ENCODE measurements around the gene MAL. TPM values are rescaled to one million over a fixed set of nuclear protein-coding genes. Genes with fewer than 3 reads are reported as not detected.

MAL gene
- total RNA-seq, 1 experiment from 2014 or later: not detected

DNA sequence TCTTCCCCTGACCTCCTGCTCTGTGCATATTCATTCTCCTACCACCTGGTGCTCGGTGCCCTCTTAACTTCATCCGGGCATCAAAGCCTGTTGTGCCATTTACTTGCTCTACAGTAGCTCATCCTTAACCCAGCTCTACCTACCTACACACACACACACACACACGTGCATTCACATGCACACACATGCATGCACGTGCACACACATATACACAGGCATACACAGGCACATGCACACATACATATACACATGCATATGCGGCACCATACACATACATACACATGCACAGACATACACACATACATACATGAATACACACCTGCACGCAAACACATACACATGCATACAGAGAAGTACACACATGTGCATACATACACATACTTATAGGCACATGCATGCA lies 14.5 kb downstream of the MAL start:
- in situ Hi-C loops (cut with HindIII; ENCODE audit: low pct_unique_long_range_greater_than_20kb, low sequenced_read_pairs): no loop called here
- no peak for DNase-seq (ENCODE audit: low read depth, low spot score)

DNA sequence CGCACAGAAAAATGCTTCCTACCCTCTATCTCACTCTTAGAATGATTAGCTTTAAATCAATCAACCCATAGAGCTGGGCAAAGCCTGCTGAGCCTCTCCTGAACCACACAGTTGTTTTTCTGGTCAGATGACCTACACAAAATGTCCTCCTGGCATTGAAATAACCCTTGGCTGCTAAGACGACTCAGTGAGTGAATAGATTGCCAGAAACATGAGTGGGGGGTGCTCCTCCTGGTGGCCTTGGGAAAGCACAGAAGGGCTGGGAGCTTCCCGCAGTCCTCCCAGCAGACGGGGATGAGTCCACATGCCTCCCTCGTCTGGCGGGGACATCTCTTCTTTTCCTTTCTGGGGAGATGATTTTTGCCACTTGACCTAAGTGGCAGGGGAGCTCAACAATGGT lies 14.9 kb downstream of the MAL start:
- DNase-seq (ENCODE audit: low read depth, low spot score): no peak
- in situ Hi-C loops (cut with HindIII; ENCODE audit: low pct_unique_long_range_greater_than_20kb, low sequenced_read_pairs): no loop called here

- peak; percentile 58 for DNase-seq (ENCODE audit: low read depth, low spot score)
- in situ Hi-C loops (cut with HindIII; ENCODE audit: low pct_unique_long_range_greater_than_20kb, low sequenced_read_pairs): no loop called here
Observed at GRCh38 chr2:95041060-95041823, 15.7 kb downstream of the MAL start.

DNA sequence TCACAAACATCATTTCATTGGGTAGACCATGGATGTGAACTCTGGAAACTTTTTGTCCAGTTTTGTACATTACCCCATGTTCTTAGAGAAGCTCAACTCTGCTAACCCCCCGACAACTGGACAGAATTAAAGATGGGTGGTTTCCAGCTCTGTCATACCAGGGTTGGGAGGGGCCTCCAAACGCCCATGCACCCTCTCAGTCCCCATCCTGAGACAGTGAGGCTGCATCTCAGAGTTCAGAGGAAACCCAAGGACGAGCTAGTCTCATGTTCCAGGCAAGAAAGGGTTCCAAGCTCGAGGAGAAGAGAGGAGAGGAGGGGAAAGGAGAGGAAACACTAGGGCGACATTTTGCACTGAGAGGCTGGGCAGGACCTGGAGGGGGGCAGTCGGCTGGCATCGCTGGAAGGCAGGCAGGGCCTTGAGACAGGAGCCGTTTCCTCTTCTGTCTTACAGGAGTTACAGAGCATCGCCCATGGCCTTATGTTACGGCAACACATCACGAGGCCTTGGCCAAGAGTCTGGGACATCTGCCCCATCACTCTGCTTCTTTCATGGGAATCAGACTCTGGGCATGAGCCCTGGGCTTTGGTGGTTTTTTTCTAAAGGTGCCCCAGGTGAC lies 16.4 kb downstream of the MAL start:
- DNase-seq (ENCODE audit: low read depth, low spot score): no peak
- in situ Hi-C loops (cut with HindIII; ENCODE audit: low pct_unique_long_range_greater_than_20kb, low sequenced_read_pairs): no loop called here

GRCh38 chr2:95042472-95043271 lies 17.2 kb downstream of the MAL start:
- no peak for DNase-seq (ENCODE audit: low read depth, low spot score)
- in situ Hi-C loops (cut with HindIII; ENCODE audit: low pct_unique_long_range_greater_than_20kb, low sequenced_read_pairs): no loop called here

DNA sequence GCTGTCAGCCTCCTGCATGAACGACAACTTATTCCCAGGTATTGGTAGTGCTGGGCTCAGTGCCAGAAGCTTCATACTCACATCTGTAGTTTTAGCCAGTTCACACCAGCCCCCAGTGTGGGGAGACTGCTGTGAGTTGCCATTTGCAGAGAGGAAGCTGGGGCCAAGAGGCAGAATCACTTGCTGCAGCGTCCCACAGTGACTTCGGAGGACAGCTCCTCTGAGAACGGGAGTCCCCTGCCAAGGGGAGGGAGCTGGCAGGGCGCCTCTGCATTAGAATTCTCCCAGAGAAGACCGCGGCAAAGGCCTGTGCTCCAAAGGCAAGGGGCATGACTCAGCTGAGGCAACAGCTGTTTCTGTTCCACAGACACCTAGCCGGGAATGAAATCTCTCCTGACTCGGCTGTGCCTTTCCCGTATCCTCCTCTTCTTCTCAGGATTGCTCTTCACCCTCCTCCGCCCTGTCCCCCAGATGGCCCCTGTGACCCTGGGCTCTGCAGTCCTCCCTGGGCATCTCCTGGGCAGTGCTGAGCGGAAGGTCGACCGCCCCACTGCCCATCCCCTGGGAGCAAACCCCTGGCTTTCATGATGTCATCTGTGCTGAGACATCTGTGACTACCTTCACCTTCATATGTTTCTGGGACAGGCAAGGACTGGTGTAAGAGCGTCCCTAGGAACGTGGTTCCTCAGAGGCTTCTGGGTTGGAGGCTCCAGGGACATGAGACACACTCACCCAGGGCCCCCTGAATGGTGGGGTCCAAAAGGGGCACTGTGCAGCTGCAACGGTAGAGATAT lies 18.0 kb downstream of the MAL start:
- no peak for DNase-seq (ENCODE audit: low read depth, low spot score)
- in situ Hi-C loops (cut with HindIII; ENCODE audit: low pct_unique_long_range_greater_than_20kb, low sequenced_read_pairs): no loop called here

- no peak for DNase-seq (ENCODE audit: low read depth, low spot score)
- in situ Hi-C loops (cut with HindIII; ENCODE audit: low pct_unique_long_range_greater_than_20kb, low sequenced_read_pairs): no loop called here
Observed at GRCh38 chr2:95044601-95045000, 19.1 kb downstream of the MAL start.

DNA sequence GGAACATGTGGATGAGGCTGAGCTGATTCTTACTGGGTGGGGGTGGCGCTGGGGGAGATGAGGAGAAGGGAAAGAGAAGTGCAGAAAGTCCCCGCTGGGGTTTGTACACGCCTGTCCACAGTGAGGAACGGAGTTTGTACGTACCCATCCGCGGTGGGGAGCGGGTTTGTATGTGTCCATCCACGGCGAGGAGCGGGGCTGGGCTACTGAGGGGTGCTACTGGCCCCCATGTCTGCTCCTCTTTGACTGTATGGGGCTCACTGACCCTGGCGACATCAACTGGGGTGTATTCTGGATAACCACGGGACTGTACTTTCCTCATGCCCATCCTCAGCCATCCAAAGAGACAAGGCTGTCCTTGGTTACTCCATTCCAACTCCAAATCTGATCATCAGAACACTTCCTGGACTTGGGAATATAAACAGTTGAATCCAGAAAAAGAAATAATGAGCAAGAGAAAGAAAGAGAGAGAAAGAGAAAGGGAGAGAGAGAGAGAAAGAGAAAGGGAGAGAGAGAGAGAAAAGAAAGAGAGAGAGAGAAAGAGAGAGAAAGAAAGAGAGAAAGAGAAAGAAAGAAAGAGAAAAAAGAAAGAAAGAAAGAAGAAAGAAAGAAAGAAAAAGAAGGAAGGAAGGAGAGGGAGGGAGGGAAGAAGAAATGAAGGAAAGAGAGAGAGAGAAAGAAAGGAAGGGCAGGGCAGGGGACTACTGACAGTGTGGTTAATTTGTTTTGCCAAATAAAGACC lies 21.0 kb downstream of the MAL start:
- no peak for DNase-seq (ENCODE audit: low read depth, low spot score)
- in situ Hi-C loops (cut with HindIII; ENCODE audit: low pct_unique_long_range_greater_than_20kb, low sequenced_read_pairs): no loop called here

DNA sequence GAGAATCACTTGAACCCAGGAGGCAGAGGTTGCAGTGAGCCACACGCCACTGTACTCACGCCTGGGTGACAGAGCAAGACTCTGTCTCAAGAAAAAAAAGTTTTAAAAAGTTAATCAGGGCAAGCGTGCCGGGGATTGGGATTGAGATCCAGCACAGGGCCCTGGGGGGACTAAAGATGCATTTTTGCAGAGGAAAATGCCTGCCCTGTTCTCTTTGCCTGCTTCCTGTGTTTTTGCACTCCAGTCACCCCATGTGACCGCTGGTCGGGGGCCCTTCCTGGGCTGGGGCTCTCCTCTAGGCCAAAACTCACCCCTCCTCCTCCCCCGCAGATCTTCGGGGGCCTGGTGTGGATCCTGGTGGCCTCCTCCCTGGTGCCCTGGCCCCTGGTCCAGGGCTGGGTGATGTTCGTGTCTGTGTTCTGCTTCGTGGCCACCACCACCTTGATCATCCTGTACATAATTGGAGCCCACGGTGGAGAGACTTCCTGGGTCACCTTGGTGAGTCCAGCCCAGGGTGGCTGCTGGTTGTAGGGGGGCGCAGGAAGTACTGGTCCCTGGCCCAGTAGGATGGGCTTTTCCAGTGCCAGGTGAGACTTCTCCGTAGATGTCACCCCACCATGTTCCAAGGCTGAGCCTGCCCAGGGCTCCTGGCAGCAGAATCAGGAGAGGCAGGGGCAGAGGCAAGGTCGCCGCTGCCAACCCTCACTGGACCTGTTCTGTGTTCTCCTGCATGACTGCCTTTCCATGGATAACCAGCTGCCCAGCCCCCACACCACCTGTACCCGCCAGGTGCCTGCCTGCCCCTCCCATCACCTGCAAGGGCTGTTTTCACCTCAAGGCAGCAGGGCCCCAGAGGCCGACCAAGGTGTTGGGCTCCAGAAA lies 22.4 kb downstream of the MAL start:
- no peak for DNase-seq (ENCODE audit: low read depth, low spot score)
- in situ Hi-C loops (cut with HindIII; ENCODE audit: low pct_unique_long_range_greater_than_20kb, low sequenced_read_pairs): no loop called here

DNA sequence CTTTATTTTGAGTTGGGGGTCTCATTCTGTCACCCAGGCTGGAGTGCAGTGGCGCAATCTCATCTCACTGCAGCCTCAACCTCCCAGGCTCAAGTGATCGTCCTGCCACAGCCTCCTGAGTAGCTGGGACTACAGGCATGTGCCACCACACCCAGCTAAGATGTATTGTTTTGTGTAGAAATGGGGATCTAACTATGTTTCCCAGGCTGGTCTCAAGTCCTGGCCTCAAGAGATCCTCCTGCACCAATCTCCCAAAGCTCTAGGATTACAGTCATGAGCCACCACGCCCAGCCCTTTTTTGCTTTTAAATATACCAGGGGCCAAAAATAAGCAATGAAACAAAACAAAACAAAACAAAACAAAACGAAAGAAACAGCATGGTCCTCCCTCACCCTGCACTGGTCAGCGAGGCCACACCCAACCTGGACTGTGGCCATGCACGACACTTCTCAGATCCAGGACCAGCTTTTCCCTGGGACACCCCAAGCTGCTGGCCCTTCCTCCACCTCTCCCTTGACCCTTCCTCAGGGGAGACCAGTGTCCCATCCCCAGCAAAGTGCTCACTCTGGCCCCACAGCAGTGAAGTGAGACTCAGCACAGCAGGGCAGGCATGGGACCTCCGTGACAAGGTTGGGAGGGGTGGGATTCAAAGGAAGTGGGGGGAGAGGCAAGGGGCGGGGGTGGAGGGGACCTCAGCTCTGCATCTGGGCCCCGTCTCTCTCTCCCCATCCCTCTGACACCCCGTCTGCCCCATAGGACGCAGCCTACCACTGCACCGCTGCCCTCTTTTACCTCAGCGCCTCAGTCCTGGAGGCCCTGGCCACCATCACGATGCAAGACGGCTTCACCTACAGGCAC lies 23.5 kb downstream of the MAL start:
- in situ Hi-C loops (cut with HindIII; ENCODE audit: low pct_unique_long_range_greater_than_20kb, low sequenced_read_pairs): no loop called here
- DNase-seq (ENCODE audit: low read depth, low spot score): no peak

- in situ Hi-C loops (cut with HindIII; ENCODE audit: low pct_unique_long_range_greater_than_20kb, low sequenced_read_pairs): no loop called here
- DNase-seq (ENCODE audit: low read depth, low spot score): no peak
Observed at GRCh38 chr2:95049683-95049955, 24.1 kb downstream of the MAL start.

DNA sequence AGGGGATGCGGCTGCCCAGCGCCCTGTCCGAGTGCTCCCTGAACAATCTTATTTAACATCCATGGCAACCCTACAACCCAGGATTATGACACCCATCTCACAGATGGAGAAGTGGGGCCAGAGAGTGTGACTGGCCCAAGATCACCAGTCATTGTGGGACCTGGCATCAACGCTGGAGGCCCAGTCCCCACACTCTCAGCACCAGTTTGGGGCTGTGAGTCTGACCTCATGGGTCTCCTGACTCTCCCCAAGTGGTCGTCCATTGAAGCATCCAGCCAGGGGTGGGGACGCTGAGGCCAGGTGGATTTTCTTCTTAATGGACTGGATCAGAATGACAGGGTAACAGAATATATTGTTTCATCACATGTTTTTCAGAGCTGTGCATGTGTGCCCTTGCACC lies 24.5 kb downstream of the MAL start:
- no peak for DNase-seq (ENCODE audit: low read depth, low spot score)
- in situ Hi-C loops (cut with HindIII; ENCODE audit: low pct_unique_long_range_greater_than_20kb, low sequenced_read_pairs): no loop called here

DNA sequence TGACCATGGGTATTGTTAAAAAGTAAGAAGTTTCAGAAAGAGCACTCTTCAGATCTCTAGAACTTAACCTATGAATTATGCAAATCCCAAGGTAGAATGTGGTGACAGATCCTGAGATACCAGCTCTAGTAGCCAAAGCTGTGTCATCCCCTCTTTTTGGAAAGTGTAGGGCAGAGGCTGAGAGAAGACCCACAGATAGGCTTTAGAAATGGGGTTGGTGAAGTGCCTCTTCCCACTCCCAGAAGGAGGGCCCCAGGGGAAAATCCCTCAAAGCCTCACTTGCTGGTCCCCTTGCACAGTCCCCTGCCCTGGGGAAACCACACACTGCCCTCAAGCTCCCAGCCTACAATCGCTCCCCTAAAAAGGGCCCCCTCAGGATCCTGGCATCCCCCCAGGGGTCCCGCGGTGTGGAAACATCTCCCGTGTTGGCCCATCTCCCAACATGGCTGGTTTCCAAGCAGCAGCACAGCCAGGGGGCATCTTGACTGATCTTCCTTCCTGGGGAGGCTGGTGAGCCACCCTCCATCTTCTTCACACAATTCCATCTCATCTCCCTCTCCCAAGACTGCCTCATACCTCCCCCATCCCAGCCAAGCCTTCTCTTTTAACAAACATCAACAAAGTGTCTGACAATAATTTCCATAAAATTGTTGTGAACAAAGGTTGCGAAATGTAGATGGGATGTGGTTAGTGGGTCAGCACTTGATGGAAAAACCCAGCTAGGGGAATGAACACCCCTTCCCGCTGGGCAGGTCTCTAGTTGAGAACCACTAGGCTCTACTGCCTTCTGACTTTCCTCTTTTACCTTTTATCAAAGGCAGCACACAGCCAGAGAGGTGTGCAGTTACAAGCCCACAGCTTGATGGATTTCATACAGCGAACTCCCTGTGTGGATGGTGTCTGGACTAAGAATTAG lies 25.1 kb downstream of the MAL start:
- in situ Hi-C loops (cut with HindIII; ENCODE audit: low pct_unique_long_range_greater_than_20kb, low sequenced_read_pairs): no loop called here
- no peak for DNase-seq (ENCODE audit: low read depth, low spot score)

DNA sequence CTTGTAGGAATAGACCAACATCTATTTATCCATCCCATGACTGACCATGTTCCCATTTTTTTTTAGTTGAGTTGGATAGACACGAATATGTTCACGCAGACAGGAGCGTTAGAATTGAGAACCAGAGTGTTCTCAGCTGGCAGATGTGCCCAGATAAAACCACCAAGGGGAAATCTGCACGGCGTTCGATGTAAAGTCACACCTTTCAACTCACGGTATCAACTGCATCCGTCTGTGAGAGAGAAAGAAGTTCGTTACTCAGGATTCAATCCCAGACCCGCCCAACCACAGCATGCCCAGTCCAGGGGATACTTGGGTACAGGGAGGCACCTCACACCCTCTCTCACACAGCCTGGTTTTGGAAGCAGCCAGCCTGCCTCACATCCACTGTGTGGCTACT lies 26.1 kb downstream of the MAL start:
- no peak for DNase-seq (ENCODE audit: low read depth, low spot score)
- in situ Hi-C loops (cut with HindIII; ENCODE audit: low pct_unique_long_range_greater_than_20kb, low sequenced_read_pairs): no loop called here

DNA sequence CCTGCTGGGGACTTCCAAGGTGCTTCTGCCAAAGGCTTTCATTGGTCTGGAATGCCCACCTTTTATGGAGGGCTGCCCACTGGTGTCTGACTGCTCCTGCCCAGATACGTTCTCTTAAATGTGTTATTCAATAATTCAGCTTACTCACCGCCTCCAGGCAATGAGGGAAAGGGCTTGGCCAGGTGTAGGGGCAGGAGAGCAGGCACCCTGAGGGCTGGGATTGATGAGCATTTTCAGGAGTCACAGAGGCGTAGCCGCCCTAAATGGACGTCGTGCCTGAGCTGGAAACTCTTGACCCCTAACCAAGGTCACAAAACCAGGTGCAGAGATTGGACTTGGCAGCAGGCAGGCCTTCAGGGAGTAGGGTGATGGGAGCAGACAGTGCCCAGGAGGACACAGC lies 26.8 kb downstream of the MAL start:
- in situ Hi-C loops (cut with HindIII; ENCODE audit: low pct_unique_long_range_greater_than_20kb, low sequenced_read_pairs): no loop called here
- DNase-seq (ENCODE audit: low read depth, low spot score): no peak
